HG03108 (cell line): ENCODE data around the gene NR1I2.

Source experiments
- ATAC-seq: cut with Tn5 transposase; IDR thresholded peaks from one replicate; pipeline ENCODE4 v1.9.1; 2021; ENCODE audit warnings: moderate library complexity; ENCODE audit not compliant: unreplicated experiment

The NR1I2 gene

GRCh38 chr3:119817583-119818363, 35.9 kb downstream of the NR1I2 start:
- no peak for ATAC-seq

GRCh38 chr3:119818937-119819336, 37.0 kb downstream of the NR1I2 start:
- ATAC-seq, result no peak

DNA sequence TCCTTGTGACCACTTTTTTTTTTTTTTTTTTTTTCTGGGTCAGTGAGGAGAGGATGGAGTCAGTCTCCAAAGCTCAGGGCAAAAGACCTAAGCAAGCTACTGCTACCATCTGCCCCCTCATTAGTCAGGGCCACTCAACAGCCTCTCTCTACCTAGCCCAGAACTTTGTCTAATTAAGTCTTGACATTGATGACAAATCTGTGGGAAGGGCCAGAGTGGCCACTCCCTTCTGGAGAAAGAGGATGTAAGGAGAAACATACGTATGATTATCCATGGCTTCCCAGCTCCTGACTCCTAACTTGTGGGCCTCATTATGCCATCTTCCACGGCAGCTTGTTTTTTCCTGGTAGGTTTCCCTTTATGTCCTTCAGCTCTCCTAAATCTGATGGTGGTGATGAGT, 37.9 kb downstream of the NR1I2 start:
- no peak for ATAC-seq

GRCh38 chr3:119825820-119826219, 43.9 kb downstream of the NR1I2 start:
- no peak for ATAC-seq

DNA sequence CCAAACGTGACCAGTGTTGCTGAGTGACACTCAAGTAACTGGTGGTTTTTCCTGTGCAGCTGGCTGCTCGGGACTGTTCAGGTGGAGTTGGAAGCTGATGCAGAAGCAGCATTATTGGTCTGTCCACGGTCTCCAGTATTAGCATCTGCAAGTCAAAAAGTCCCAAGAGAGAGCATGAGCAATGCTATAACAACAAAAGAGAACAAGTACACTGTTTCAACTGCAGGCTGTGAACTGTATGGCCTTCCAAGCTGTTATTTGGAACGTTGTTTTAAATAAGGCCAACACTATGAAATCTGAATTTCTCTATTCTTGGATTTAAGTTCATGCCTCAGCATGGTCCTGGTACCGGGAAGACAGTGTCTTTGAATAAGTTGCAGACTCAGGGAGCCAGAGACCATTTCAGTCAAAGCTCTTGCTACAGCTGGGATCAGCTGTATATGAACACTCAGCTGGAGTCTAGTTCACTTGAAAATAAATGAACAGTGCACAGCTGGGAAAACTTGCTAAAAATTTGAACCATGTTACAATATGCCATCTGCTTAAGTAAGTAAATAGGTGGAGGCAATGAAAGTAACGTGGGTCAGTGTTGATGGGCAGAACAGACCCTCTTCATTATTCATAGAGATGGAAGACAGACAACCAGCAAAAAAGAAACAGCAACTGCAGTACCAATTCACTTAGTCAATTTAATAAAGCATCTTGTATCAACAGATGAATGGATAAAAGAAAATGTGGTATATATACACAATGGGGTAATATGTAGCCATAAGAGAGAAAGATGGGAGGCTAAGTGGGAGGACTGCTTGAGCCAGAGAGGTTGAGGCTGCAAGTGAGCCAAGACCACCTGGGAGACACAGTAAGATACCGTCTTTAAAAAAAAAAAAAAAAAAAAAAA, 45.1 kb downstream of the NR1I2 start:
- no peak for ATAC-seq

DNA sequence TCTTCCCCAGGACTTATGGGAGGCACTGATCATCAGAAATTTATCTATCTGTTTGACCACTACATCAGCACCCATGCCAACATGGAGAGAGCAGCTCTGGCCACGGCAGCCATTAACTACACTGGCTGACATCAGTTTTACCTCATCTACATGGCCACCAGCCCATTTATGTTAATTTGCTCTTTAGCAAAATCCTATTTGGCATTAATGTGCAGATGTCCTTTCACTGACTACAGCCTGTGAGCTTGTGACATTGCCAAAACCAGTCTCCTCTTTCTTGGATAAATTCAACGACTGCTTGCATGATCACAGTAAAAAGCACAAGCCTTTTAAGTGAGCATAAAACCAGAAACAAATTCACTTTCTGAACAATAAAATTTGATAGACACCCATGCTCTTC, 47.5 kb downstream of the NR1I2 start:
- ATAC-seq, result no peak

DNA sequence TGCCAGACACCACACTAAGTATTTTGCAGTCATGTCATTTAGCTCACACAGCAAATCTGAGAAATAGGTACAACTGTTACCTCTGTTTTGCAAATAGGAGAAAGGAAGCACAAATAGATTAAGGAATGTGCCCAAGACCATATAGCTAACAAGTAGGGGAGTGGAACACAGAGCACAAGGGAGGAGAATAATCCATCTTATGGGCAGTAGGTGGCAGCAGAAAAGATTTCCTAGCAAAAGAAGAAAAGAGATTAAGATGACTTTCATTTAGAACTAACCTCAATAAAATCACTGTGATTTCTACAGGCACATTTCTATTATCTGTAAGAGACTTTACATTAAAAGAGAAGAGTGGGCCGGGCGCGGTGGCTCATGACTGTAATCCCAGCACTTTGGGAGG, 49.1 kb downstream of the NR1I2 start:
- ATAC-seq, result no peak

DNA sequence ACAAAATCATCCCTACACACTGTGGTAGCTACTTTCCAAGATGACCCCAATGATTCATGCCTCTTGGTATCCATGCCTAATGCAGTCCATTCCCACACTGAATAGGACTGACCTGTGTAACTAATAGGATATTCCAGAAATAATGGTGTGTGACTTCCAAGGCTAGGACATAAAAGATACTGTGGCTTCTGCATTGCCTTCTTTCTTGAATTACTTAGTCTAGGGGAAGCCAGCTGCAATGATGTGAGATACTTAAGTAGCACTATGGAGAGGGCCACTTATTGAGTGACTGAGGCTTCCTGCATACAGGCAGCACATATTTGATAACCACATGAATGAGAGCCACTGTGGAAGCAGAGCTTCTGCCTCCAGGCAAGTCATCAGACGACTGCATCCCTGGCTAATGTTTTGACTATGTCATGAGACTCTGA, 50.1 kb downstream of the NR1I2 start:
- ATAC-seq, result no peak

GRCh38 chr3:119834754-119835370, 53.0 kb downstream of the NR1I2 start:
- no peak for ATAC-seq

GRCh38 chr3:119835556-119835955, 53.7 kb downstream of the NR1I2 start:
- ATAC-seq, result no peak

GRCh38 chr3:119841808-119842471, 60.0 kb downstream of the NR1I2 start:
- ATAC-seq, result no peak

GRCh38 chr3:119849126-119849525, 67.2 kb downstream of the NR1I2 start:
- ATAC-seq, result no peak

- no peak for ATAC-seq
Measured at GRCh38 chr3:119856695-119857094, 74.8 kb downstream of the NR1I2 start.

DNA sequence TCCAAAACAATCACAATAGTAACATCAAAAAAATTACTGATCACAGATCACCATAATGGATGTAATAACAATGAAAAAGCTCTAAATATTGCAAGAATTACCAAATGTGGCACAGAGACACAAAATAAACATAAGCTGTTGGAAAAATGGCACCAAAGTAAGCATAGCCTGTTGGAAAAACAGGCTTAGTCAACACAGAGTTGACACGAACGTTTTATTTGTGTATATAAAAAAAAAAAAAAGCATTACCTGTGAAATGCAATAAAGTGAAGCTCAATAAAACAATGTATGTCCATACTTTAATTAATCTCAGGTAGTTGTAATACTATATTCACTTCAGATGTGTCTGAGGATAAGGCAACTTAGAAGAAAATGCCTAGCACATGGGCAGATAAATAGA, 77.1 kb downstream of the NR1I2 start:
- ATAC-seq, result no peak

GRCh38 chr3:119859728-119860127, 77.8 kb downstream of the NR1I2 start:
- ATAC-seq, result no peak

DNA sequence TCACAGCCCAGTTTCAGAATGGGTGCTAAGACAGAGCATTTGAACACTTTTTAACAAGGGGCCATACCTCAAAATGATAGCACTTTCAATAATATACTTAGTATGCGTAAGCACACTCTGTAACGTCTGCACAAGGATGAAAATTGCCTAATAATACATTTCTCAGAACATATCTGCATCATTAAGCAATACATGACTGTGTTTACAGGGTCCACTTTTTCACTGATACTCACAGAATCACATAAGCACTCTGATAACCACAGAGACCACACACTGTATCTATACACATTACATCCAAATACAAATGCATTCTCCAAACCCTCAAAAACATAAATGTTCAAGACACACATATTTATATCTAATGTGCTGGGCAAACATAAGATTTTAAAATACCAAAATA, 79.8 kb downstream of the NR1I2 start:
- ATAC-seq, result no peak

DNA sequence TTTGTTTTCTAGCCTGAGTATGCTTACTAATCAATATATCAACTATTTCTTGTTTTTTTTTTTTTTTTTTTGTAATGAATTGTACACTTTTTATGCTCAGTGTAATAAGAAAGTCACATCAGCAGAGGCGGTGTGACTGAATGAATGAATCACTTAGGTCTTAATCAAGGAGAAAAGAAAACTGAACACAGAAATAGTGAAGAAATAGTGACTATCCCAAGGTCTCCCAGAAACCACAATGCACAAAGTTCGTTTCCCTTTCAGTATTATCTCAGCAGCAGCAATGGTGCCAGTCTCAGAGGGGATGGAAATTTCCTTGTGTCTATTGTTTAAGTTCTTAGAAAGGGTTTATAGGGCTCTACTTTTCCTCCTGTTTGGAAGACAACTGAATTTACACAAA, 80.7 kb downstream of the NR1I2 start:
- ATAC-seq, result no peak

DNA sequence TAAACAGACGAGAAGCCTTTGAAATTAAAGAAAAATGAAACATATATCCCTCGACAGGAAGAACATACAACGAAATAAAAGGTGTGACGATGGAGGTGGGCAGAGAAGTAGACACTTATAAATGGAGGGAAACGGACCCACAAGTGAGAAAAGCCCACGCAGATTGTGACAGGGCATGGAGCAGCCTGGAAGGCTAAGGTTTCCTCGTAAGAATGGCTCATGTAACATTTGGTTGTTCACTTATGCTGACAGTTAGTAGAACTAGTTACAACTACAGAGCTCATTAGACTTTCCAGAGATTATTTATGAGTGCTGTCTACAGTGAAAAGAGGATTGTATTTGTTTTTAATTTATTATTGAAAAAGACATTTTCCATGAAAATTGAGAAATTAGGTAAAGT, 82.6 kb downstream of the NR1I2 start:
- no peak for ATAC-seq
